Renal cortical epithelial cell (primary cell): ENCODE data around the gene ABCA13. TPM values are rescaled to one million over a fixed set of nuclear protein-coding genes. Genes with fewer than 3 reads are reported as not detected.

Experiments used
- DNase-seq: peaks from one replicate; pipeline ENCODE4 v3.0.0-alpha.2; 2011; ENCODE audit warnings: low read depth
- total RNA-seq: library from RNA; depleted of rRNA; stranded (reverse); fragments of >200 nt; gene quantifications from 2 replicates; pipeline ENCODE4 v1.2.3, GENCODE V29; 2014

ABCA13 gene
- total RNA-seq, 1 donor from 2014 or later: 0.45 TPM

DNA sequence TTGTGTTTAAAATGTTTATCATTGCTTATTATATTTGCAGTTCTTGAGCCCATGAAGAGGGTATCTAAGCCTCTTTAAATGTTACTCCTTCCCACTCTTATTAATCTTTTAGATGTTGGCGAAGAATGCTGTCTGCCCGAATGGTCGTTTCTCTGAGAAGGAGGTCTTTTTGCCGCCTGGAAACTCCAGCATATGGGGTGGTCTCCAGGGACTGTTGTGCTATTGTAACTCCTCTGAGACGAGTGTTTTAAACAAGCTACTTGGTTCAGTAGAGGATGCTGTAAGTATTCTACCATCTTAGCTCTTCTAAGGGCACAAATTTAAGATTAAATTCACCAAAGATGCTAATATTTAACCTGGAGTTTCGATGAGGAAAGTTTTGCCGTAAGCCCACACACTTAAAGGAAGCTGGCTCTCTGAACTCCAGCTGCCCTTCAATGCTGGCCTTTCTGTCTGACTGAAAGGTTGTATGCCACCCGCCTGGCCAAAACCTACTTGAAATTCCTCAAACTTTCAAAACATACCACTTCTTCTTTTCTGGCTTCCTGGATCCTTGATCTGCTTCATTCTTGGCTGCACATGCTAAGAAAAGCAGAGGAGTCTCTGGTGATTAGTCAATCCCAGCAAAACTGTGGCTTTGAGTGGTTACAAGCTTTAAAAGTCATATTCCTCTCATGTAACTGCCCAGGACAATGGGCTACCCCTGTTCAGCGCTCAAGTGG lies 74.7 kb downstream of the ABCA13 start:
- DNase-seq: no peak

DNA sequence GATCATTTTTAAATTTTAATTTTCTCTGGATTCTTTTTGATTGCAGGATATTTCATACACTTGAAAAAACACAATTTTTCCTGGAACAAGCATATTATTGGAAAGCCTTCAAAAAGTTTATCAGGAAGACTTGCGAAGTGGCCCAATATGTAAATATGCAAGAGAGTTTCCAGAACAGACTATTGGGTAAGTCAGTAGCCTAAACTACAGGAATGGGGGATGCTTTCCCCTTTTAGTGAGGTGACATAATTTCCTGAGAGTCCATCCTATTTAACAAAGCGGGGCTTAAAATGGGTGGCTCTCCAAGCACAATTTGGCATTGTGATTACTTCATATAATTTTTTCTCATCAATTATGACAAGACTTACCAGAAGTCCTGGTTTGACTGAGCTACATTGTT lies 77.9 kb downstream of the ABCA13 start:
- no peak for DNase-seq

DNA sequence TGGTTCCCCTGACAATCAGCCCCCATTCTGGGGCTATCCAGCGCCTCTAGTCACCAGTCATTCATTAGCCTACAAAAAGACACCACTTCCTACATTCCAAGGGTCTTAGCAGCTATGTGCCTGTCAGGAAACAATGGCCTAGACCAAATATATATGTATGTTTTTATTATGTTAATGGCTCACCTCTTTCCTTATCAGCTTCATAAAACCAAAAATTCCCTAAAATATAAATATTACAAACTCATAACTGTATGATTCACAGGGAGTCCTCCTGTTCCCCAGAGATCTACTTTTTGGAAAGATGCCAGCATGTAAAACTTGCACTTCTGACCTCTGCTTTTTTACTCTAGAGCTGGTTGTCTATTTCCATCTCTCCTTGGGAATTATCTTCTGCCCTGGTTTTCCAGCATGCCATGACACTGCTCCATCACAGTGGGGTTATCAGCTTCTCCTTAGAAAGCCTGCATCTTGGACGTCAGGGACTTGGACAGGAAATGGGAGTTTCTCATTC lies 79.2 kb downstream of the ABCA13 start:
- DNase-seq: no peak

DNA sequence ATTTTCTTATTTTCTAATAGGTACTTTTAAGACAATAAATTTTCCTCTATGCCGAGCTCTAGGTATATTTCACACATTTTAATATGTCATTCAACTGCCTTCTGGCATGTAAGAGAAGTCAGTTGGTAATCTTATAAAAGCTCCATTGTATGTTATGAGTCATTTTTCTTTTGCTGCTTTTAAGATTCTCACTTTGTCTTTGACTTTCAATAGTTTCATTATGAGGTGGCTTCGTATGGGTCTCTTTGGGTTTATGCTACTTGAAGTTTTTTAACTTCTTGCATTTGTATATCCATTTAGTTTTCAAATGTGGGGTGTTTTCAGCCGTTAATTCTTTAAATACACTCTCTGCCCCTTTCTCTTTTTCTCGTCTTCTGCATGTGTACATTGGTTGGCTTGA lies 80.5 kb downstream of the ABCA13 start:
- DNase-seq: no peak

DNA sequence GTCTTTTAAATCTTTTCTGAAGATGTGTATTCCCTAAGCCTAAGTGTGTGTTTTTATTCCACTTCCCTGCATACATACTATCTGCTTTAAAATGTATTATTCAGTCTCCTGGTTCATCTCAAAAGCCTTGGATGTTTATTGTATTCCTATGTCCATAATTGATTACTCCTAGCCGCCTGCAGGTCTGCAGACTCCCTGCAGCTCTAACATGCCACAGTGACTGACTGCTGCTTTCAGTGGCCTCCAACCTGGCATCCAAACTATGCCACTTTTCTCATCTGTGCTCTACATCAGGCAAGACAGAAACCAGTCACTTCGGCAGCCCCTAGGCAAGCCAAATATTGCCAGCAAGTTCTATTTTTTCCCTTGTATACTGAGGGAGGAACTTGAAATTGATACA lies 81.7 kb downstream of the ABCA13 start:
- DNase-seq: no peak

DNA sequence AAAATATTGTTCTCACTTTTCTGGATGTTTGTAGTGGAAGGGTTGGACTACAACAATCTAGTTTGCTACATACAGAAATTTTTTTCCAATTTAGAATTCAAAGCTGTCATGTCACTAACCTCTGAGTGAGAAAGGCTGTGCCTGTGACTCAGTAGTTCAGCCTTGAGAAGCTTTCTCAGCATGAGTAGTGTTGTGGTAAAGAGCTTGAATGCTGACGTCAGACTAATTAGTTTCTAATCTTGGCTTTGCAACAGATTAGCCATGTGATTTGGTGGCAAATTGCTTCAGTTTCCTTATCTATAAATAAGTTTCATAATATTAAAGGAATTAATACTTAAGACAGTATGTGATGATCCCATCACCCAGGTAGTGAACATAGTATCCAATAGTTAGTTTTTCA lies 83.8 kb downstream of the ABCA13 start:
- peak; percentile 11 for DNase-seq

DNA sequence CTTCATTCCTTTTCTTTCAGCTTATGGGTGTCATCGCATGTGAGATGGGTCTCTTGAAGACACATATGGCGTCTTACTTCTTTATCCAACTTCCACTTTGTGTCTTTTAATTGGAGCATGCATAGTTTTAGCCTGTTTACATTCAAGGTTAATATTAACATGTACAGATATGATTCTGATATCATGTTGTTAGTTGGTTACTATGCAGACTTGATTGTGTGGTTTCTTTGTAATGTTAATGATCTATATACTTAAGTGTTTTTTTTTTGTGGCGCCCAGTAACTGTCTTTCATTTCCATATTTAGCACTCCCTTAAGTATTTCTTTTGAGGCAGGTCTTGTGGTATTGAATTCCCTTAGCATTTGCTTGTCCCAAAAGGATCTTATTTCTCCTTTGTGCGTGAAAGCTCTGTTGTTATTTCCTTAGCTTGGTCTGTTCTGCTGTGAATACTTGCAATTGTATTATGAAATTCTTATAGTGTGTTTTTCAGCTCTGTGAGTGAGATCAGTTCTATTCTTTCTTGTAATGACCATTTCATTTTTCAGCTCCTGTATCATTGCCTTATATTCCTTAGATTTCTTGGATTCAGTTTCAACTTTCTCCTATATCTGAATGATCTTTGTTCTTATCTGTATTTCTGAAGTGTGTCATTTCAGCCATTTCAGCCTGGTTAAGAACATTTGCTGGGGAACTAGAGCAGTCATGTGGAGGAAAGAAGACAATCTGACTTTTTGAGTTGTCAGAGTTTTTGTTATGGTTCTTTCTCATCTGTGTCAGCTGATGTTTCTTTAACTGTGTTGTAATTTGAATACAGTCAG lies 88.4 kb downstream of the ABCA13 start:
- no peak for DNase-seq

DNA sequence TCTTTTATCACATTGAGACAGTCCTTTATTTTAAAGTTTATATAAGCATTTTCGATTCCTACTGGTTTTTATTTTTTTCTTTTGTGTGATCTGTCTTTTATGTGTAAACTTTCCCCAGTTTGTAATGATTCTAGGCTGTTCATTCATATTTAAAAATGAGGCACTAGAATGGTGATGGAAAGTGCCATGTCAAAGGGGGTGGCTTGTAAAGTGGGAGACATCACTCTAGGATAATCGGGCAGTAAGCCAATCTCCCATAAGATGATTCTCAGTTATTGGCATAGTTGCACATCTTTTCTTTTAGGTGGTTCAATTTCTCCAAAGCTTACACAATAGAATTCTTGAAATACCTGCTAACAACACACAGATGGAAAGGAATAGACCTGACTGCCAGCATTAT lies 90.4 kb downstream of the ABCA13 start:
- DNase-seq: no peak

DNA sequence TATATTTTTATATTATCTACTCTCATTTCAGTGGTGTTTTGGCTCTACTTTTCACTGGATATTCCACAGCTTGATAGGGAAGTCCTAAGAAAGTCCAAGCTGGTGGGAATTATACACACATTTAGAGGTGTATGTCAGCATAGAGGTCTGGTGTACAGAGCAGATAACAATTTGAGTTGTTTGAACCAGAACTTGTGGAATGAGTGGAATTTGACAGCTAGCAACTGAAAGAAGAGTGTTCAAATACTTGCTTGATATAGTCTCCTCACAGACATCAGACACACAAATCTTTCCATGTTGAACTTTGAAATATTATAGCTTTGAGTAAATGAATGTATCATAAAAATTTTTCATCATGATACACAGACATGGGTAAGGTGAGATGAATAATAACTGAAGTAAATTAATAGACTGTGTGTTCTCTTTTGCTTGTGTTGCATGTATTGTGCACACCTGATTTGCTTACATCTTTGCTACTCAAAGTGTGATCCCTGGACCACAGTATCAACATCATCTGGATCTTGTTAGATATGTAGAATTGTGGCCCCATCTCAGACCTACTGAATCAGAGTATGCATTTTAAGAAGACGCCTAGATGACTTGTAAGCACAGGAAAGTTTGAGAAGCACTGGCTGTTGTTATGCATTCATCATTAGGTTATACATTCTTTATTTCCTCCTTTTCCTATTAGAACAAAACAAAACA lies 91.5 kb downstream of the ABCA13 start:
- no peak for DNase-seq

DNA sequence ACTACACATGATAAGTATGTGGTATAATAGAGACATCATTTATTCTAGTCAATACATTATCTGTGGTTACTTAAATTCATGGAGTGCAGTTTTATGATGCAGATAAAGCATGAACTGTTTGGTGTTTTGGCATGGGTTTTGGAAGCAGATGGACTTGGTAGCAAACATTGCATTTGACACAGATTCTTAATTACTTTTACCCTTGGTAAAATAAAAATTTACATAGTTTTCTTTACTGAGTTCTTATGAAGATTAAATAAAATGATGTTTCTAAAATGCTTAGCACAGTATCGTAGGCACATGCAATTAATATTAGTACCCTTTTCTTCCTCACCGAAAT lies 92.0 kb downstream of the ABCA13 start:
- DNase-seq: no peak

DNA sequence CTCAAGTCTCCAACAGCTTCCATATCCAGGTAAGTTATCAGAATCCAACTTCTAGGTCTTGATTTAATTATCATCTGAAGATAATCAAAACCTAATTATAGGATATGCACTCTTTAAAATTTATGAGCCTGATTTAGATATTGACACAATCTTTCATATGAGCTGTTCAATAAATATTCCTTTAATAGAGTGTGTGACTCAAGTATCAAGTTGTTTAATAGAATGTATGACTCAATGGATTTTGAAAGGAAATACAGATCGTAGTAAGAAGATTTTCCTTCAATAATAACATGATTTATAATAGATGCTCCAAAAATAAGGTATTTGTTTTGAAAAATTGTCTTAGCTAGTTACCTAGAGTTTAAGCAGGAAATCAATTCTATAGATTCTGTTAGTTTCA lies 97.8 kb downstream of the ABCA13 start:
- no peak for DNase-seq

DNA sequence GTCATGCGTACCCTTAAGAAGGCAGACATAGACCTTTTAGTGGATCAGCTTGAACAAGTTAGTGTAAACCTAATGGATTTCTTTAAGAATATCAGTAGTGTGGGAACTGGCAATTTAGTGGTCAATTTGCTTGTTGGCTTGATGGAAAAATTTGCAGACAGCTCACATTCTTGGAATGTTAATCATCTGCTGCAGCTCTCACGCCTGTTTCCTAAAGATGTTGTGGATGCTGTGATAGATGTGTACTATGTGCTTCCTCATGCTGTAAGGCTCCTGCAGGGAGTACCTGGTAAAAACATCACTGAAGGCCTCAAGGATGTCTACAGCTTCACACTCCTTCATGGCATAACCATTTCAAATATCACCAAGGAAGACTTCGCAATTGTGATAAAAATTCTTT lies 103.4 kb downstream of the ABCA13 start:
- DNase-seq: peak; percentile 9

DNA sequence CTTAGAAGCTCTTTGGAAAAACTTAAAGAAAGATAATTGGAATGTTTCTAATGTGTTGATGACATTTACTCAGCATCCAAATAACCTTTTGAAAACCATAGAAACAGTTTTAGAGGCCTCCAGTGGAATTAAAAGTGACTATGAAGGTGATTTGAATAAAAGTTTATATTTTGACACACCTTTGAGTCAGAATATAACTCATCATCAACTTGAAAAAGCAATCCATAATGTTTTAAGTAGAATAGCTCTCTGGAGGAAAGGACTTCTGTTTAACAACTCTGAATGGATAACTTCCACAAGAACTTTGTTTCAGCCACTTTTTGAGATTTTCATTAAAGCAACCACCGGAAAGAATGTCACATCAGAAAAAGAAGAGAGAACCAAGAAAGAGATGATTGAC lies 108.2 kb downstream of the ABCA13 start:
- DNase-seq: no peak

DNA sequence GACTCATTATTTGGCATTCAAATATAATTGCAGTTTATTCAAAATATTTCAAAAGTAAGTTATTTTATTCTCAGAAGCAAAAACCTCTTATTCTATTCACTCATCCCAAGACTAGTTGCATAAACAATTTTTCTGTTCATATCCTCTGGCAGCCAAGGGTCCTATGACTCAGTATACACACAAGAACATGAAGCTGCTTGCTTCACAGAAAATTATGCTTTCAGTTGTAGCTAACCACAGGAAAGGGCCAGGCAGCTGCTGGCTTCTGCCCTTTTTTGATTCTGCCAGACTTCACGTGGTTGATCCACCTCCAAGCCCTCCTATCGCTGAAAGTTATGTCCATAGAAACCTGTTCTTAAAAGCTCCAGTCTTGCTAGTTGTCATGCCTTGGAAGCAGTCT lies 108.8 kb downstream of the ABCA13 start:
- DNase-seq: no peak

DNA sequence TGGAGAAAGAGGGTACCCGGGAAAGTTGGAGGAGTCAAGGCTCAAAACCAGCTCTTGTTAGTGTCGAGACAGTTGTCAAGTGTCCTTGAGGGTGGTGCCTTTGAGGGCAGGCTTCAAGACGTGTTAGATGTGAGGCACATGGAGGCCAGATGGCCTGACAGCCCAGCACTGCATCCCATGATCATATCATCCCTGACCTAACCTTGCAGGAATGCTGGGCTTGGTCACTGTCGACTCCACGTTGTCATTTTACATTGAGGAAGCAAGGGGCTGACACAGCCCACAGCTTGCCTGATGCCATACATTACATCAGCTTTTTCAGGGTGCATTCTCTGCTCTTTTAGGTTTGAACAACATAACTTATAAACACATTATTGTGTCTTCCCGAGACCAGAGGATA lies 114.1 kb downstream of the ABCA13 start:
- no peak for DNase-seq

DNA sequence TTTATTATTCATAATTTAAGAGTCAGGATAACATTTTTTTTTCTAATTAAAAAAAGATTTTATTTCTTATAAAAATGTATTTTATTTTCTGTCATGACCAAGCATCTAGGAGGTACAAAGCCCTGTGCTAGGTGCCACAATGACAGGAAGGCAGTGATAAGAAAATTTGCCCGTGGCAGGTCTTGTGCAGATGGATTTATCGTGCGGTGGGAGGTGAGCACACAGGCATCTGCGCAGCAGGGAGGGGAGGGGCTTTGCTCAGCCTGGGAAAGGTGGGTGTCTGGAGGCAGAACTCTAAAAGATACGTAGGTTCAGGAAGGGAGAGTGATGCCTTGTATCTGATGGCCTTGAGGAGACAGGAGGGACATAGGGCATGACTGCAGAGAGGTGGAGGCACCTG lies 115.6 kb downstream of the ABCA13 start:
- DNase-seq: no peak

DNA sequence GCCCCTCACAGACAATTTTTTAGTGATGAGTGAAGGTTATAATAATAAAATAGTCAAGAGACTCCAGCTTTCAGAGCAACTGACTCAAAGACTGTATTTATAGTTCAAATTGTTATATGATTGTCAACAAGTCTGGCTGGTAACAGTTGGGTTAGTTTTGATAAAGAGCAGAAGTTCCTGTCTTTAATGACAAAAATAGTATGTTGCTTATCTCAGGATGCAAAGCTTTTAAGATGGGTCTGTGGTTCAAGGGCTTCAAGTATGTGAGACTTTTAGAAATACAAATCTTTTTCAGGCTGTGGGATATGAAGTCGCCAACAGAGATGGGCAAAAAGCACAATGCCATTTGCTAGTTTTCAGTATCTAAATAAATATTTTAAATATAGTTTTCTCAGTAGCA lies 118.4 kb downstream of the ABCA13 start:
- no peak for DNase-seq

DNA sequence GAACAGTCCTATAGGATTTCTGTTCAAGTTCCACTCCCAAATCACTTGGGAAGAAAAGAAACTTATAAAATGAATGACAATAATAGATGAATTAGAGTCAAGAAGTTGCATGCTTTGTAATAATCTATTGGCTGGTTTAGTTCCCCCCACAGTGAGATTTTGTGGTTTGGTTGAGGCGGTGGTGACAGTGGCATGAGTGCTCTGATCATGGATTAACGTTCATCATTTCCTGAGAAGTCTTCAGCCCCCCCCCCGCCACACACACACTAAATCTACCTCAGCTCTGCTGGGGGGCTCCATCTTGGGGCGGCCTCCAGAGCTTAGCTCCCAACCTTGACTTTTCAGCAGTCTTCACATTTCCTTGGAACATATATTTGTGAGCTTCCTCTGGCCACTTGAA lies 121.7 kb downstream of the ABCA13 start:
- no peak for DNase-seq

DNA sequence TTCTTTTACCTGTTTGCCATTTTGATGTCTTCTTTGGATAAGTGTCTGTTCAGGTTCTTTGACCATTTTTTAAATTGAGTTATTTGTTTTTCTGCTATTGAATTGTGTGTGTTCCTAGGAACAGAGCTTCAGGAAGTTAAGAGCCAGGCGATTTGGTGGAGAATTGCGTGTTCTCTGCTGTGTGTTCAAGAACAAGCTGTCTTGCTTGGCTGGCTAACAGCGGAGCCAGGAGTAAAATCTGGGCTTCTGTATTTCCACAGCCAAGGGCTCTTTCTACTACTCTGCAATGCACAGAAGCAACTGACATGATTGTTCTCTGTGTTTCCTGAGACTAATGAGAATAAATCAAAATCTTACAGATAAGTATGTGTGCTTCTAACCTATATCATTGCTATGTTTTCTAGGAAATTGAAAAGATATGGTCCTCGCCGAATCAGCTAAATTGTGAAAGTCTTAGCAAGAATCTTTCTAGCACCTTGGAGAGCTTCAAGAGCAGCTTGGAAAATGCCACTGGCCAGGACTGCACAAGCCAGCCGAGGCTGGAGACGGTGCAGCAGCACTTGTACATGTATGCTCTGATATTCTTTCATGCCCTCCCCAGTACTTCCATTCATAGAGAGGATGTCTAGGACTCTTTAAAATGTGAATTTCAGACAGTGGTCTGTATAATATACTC lies 124.2 kb downstream of the ABCA13 start:
- no peak for DNase-seq

DNA sequence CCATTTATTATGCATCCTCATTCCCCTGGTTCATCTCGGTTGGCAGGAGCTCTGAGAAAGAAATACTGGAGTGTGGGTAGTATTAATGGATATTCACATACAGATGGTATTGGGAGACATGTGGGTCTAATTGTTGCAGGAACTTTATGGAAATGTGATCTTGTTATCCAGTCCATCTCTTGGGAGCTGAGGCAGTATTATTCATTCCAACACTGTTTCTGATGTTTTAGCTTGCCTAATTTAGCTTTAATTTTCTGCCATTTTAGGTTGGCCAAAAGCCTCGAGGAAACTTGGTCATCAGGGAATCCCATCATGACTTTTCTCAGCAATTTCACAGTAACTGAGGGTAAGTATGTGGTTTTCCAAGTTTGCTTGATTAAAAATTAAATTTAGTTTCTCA lies 125.7 kb downstream of the ABCA13 start:
- no peak for DNase-seq

DNA sequence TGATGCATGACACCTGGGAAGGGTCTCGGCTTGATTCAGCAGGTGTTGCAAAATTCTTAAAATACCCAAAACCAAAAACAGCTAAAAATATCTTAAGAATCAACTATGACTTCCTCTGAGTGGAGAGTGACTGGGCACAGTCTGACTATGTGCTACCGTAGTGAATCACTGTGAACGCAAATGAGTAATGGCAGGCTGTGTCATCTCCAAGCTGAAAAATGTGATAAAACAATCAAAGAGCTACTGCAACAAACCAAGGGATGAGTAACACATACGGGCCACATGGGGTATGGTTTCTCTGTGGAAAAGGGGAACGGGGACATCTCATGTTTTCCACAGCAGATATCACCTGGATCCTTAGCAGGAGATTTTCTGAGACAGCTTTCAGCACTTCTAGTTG lies 127.5 kb downstream of the ABCA13 start:
- DNase-seq: peak; percentile 8

DNA sequence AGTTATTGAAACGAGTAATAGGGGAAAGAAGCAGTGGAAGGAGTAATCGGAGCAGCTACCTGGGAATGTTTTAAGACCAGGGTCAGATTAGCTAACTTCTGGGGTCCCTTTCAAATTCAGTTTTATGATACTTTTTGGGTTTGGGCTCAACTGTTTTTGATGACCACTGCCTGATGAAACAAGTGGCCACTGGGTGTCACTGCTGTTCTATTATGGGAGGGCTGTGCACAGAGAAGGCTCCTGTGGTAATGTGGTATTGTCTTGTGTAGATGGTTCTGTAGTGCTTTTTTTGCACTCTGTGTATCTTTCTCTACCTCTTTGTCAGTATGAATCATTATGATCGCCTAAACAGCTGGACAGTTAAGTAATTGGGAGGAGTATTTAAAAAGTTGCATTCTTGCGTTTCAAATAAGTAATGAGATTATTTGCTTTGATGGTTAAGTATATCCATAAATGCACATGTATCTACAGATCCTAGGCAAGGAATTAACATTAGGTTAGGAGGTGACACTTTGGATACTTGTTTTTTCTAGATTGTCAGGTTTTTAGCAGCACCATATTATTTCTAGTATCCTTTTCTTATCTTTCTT lies 128.4 kb downstream of the ABCA13 start:
- peak; percentile 31 for DNase-seq
